Hepatocyte (in vitro differentiated cells): ENCODE results near the gene FOXB1.

Source experiments
- CTCF ChIP-seq: fragments of 200-600 bp; sonication (generic); IDR thresholded peaks from 2 replicates; pipeline ENCODE4 v1.5.1; 2016; ENCODE audit warnings: antibody characterized with exemption, mild to moderate bottlenecking; ENCODE audit not compliant: poor library complexity
- EZH2 ChIP-seq: fragments of 200-600 bp; sonication (generic); IDR thresholded peaks from 2 replicates; pipeline ENCODE4 v1.6.1; 2016; ENCODE audit warnings: antibody characterized with exemption, mild to moderate bottlenecking, borderline replicate concordance
- EZH2phosphoT487 ChIP-seq: fragments of 200-600 bp; sonication (generic); IDR thresholded peaks from one replicate; pipeline ENCODE4 v1.6.1; 2018; ENCODE audit warnings: antibody characterized with exemption, mild to moderate bottlenecking, low read depth, moderate library complexity; ENCODE audit not compliant: unreplicated experiment, severe bottlenecking

- TF ChIP-seq EZH2, result no peak
- no peak for TF ChIP-seq CTCF
- no peak for TF ChIP-seq EZH2phosphoT487
Measured at GRCh38 chr15:59960318-59960717, 43.8 kb upstream of the FOXB1 start.
